HG02763 (cell line): ENCODE results near the gene CACNA2D4.
"Not testable (repeated sequence)": the region's sequence is repeated elsewhere in the genome, so short reads cannot be mapped to it uniquely, and the experiment has no call there.

Experiments
- ATAC-seq: cut with Tn5 transposase; IDR thresholded peaks from one replicate; pipeline ENCODE4 v1.9.1; 2021; ENCODE audit warnings: mild to moderate bottlenecking, moderate library complexity; ENCODE audit not compliant: unreplicated experiment

Gene CACNA2D4, protein sequence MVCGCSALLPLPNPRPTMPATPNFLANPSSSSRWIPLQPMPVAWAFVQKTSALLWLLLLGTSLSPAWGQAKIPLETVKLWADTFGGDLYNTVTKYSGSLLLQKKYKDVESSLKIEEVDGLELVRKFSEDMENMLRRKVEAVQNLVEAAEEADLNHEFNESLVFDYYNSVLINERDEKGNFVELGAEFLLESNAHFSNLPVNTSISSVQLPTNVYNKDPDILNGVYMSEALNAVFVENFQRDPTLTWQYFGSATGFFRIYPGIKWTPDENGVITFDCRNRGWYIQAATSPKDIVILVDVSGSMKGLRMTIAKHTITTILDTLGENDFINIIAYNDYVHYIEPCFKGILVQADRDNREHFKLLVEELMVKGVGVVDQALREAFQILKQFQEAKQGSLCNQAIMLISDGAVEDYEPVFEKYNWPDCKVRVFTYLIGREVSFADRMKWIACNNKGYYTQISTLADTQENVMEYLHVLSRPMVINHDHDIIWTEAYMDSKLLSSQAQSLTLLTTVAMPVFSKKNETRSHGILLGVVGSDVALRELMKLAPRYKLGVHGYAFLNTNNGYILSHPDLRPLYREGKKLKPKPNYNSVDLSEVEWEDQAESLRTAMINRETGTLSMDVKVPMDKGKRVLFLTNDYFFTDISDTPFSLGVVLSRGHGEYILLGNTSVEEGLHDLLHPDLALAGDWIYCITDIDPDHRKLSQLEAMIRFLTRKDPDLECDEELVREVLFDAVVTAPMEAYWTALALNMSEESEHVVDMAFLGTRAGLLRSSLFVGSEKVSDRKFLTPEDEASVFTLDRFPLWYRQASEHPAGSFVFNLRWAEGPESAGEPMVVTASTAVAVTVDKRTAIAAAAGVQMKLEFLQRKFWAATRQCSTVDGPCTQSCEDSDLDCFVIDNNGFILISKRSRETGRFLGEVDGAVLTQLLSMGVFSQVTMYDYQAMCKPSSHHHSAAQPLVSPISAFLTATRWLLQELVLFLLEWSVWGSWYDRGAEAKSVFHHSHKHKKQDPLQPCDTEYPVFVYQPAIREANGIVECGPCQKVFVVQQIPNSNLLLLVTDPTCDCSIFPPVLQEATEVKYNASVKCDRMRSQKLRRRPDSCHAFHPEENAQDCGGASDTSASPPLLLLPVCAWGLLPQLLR

GRCh38 chr12:1918081-1918883 is at the start of gene CACNA2D4:
TSS of gene CACNA2D4 (minus strand) at chr12:1918652. CDS start at chr12:1918473, 179 bp downstream.
- ATAC-seq, result no peak

- ATAC-seq, result no peak
Measured at GRCh38 chr12:1966561-1967226, 48.2 kb upstream of the CACNA2D4 start.

DNA sequence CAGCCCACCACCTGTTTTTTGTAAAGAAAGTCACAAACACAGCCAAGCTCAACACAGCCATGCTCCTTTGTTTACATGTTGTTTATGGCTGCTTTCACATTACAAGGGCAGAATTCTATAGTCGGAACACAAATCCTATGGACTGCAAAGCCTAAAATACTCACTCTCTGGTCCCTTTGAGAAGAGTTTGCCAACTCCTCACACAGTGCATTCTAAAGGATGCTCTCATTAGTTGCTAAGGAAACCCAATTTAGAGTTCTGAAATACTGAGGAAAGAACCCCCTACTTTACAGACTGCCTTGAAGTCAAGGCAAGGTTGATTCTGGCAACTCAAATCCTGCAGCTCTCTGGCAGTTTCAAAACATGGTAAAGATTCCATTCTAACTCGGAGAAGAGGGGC is 47.5 kb upstream of the CACNA2D4 start:
- ATAC-seq, result no peak

DNA sequence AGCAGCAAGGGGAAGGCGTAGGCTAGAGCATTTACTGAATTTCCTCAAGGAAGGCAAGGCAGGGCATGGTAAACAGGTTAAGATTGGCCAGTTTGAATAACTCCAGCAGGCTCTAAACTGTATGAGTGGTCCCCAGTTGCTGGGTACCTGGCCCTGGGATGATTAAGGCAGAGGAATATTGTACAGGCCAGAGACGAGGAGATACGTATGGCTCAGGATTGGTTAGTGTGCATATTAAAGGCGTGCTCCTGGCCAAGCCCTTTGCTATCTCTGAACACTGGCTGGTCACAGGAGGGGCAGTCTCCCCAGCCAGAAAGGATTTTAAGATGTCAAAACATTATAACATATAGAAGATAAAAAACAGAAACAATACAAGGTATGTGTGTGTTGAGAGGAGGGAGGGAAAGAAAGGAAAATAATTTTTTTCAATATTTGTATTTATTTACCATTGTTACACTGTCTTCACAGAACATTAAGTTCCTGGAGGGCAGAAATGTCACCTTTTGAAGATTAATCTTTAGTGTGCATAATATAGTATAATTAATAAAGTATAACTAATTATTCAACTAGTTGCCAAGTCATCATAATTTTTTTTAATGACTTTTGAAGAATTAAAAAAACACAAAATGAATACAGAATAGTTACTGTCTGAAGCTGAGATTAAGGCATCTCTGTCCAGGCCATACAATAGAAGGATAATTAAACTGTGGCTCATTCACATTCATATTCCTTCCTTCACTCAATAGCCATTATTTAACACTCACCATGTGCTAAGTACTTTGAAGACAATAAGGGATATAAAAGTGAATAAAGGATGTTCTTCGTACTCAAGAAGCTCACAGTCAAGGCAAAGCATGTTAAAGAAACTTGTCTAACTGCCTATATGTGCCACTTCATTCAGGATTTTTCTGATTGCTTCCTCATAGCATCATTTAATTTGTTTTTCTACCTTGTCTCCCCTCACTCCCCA is 43.9 kb upstream of the CACNA2D4 start:
- no peak for ATAC-seq

DNA sequence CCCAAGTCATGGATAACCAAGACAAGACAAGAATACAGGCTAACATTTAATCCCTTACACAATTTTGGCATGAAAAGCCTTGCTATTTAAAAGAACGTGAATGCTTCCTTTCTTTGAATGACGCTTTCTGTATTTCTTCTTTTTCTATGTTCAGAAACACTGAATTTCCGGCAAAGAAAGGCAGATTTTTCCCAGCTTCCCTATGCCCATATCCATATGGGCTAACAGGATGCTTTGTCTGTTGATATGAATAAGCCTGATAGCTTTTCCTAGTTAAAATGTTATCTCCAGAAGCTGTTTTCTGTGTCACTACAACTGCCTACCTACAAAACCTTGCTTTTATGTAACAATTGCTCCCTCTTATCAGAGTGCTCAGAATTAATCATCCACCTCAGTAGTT is 38.3 kb upstream of the CACNA2D4 start:
- no peak for ATAC-seq

- no peak for ATAC-seq
Measured at GRCh38 chr12:1949771-1950470, 31.5 kb upstream of the CACNA2D4 start.

- ATAC-seq, result no peak
Measured at GRCh38 chr12:1948883-1949282, 30.4 kb upstream of the CACNA2D4 start.

DNA sequence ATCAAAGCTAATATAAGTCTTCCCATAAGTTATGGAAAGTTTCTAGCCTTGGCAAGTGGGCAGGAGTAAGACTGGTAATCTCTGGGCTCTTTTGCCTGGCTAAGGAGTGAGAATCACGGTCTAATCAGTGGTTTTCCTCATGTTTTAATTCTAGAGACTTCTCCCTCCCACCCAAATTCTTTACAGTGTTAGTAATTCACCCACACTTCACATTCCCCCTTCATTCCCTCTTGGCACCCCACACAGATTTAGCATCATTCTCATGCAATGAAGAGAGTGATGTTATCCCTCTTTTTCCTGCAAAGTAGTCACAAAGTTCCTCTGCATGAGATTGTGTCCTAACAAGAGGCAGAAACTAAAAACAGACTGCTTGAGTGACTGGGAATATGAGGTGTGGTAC is 28.6 kb upstream of the CACNA2D4 start:
- no peak for ATAC-seq

DNA sequence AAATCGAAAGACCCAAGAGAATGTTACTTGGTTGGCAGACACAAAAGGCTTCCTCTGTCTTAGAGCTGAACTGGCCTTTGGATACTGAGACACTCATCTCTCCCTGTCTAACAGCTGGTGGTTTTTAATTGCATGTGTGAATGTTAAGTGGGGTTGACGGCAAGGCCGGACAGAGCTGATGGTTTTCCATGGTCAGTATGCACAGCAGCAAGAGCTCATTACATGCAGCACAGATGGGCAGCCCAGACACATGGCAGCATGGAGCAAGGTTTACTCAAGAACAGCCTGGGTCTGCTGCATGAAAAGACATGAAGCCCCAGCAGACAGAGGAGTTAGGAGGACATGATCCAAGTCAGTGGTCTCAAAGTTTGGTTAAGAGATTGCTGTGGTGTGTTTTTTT is 27.8 kb upstream of the CACNA2D4 start:
- ATAC-seq, result no peak

DNA sequence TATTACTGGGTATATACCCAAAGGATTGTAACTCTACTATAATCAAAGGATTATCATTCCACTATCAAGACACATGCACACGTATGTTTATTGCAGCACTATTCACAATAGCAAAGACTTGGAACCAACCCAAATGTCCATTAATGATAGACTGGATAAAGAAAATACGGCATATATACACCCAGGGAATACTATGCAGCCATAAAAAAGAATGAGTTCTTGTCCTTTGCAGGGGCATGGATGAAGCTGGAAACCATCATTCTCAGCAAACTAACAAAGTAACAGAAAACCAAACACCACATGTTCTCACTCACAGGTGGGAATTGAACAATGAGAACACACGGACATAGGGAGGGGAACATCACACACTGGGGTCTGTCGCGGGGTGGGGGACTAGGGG is 27.1 kb upstream of the CACNA2D4 start:
- ATAC-seq, result not testable (repeated sequence)

GRCh38 chr12:1939801-1940607 is 21.6 kb upstream of the CACNA2D4 start:
- ATAC-seq, result no peak

DNA sequence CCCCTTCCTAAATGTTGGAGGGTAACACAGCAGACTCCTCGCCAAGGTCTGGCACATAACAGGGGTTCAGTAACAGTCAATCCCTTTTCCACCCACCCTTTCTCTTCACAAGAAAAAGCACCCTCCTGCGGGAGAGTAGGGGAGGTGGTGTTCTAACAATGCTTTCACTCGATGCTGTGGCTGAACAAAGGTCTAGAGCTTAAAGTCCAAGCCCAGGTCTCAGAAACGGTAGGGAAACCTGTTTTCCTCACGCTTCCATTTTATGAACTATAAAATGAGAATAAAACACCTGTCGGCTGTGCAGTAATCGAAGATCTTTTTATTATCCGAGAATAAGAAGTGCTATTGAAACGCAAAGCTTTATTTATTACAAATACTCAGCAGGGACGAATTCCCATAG is 20.9 kb upstream of the CACNA2D4 start:
- ATAC-seq, result no peak

GRCh38 chr12:1937481-1938224 is 19.2 kb upstream of the CACNA2D4 start:
- no peak for ATAC-seq

- no peak for ATAC-seq
Measured at GRCh38 chr12:1936406-1937320, 18.2 kb upstream of the CACNA2D4 start.

- ATAC-seq, result no peak
Measured at GRCh38 chr12:1935700-1936378, 17.4 kb upstream of the CACNA2D4 start.
